Measurements from ENCODE around the gene MAEL. TPM values are rescaled to one million over a fixed set of nuclear protein-coding genes. Genes with fewer than 3 reads are reported as not detected.

Gene MAEL
- total and polyA plus RNA-seq, 2 of the 13 experiments (the other 11 are each of a cell fraction or from before 2014, with no cell fraction given): not detected

GRCh38 chr1:166948856-166949350, 40.2 kb upstream of the MAEL start:
- FAIRE-seq (no peak), DNase-seq (ENCODE audit: low spot score) (no peak), ATAC-seq (no peak)
- Histone ChIP-seq H4K20me1 (ENCODE audit: insufficient read depth, low read length) (no peaks in the 10 kb centered on the region), H3K36me3 (replicated peaks in 1 of 2; ENCODE audit: control insufficient read depth in 1 of 2, insufficient read depth in 2 of 2, low read length in 2 of 2) (no peaks in the 10 kb centered on the region), H3K27me3 (ENCODE audit: control insufficient read depth in 1 of 2, insufficient read depth in 2 of 2, low read length in 2 of 2) (peaks cover 0 to 31% of the 10 kb centered on the region in 2 experiments; a peak in 3 of 5 replicates), H3K79me2 (ENCODE audit: insufficient read depth, low read length) (no peaks in the 10 kb centered on the region), H3K4me2 (ENCODE audit: low read depth, low read length) (no peak overlapping the region), H3K4me3 (replicated peaks in 1 of 3; ENCODE audit: insufficient read depth in 1 of 3, low read depth in 2 of 3, low read length in 3 of 3) (no peak overlapping the region), H3K27ac (ENCODE audit: extremely low read length, insufficient read depth, low read length) (no peak overlapping the region), H3K4me1 (ENCODE audit: insufficient read depth, low read length) (no peaks in the 10 kb centered on the region), H3K9me3 (ENCODE audit: low read length) (no peaks in the 10 kb centered on the region), H2AFZ (ENCODE audit: low read length) (no peak overlapping the region), H3K9ac (ENCODE audit: insufficient read depth, low read depth, low read length) (no peak overlapping the region)
- ChIA-PET POLR2A (no interaction called here), CTCF (ENCODE audit: low intra/inter-chr PET ratio, low total read pairs) (no interaction called here)
- no TSS peak for BruUV-seq (replicated peaks)
- intact Hi-C loops (cut with micrococcal nuclease; ENCODE audit: unreplicated experiment): no loop called here
- 4% methylated on average over 2 of the region's 2 CpGs for WGBS (ENCODE audit: low lambda C conversion rate)
- in situ Hi-C loops (cut with HindIII; ENCODE audit: extremely low pct_ligation_motif_present, low pct_unique_long_range_greater_than_20kb): no loop called here
- no peak for TF ChIP-seq MAFK (conservative IDR thresholded peaks at IDR 0.05 in 1 of 2, IDR thresholded peaks at IDR 0.05 in 1 of 2; ENCODE audit: low read length in 2 of 2)
- no peak for TF ChIP-seq SOX13 (IDR thresholded peaks at IDR 0.05)
- TF ChIP-seq SOX13 (CRISPR knock-in tag; conservative IDR thresholded peaks at IDR 0.05 in 1 of 2, IDR thresholded peaks at IDR 0.05 in 1 of 2): no peak
- TF ChIP-seq ZNF20 (CRISPR knock-in tag; IDR thresholded peaks at IDR 0.05): no peak
- no peak for TF ChIP-seq ELF1 (CRISPR knock-in tag; IDR thresholded peaks at IDR 0.05)
- no peak for TF ChIP-seq NBN (conservative IDR thresholded peaks at IDR 0.05)
- TF ChIP-seq ZNF543 (CRISPR knock-in tag; IDR thresholded peaks at IDR 0.05): no peak
- TF ChIP-seq EHMT2 (IDR thresholded peaks at IDR 0.05; ENCODE audit: borderline replicate concordance, low read depth, low read length): no peak
- TF ChIP-seq, protein P1, sequence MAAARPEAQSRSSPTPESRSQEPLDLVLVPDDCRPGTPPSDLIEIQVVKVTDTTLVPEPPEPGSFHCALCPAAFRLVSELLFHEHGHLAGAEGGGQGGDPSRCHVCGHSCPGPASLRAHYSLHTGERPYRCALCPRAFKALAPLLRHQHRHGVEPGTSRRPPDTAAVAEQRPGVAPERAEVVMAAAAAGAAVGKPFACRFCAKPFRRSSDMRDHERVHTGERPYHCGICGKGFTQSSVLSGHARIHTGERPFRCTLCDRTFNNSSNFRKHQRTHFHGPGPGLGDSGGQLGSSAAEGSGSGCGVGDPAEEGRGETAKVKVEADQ (CRISPR knock-in tag; IDR thresholded peaks at IDR 0.05; ENCODE audit: borderline replicate concordance): no peak
- TF ChIP-seq ZNF335 (CRISPR knock-in tag; IDR thresholded peaks at IDR 0.05): no peak
- TF ChIP-seq NFKB2 (CRISPR knock-in tag; IDR thresholded peaks at IDR 0.05; ENCODE audit: borderline replicate concordance): no peak
- TF ChIP-seq TAF15 (IDR thresholded peaks at IDR 0.05; ENCODE audit: low read depth, low read length, poor library complexity, severe bottlenecking): no peak
- TF ChIP-seq, protein P2, sequence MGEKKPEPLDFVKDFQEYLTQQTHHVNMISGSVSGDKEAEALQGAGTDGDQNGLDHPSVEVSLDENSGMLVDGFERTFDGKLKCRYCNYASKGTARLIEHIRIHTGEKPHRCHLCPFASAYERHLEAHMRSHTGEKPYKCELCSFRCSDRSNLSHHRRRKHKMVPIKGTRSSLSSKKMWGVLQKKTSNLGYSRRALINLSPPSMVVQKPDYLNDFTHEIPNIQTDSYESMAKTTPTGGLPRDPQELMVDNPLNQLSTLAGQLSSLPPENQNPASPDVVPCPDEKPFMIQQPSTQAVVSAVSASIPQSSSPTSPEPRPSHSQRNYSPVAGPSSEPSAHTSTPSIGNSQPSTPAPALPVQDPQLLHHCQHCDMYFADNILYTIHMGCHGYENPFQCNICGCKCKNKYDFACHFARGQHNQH (CRISPR knock-in tag; IDR thresholded peaks at IDR 0.05): no peak
- TF ChIP-seq ERF (CRISPR knock-in tag; IDR thresholded peaks at IDR 0.05): no peak
- TF ChIP-seq RBM22 (optimal IDR thresholded peaks at IDR 0.05; ENCODE audit: low read length): no peak
- TF ChIP-seq, protein P3, sequence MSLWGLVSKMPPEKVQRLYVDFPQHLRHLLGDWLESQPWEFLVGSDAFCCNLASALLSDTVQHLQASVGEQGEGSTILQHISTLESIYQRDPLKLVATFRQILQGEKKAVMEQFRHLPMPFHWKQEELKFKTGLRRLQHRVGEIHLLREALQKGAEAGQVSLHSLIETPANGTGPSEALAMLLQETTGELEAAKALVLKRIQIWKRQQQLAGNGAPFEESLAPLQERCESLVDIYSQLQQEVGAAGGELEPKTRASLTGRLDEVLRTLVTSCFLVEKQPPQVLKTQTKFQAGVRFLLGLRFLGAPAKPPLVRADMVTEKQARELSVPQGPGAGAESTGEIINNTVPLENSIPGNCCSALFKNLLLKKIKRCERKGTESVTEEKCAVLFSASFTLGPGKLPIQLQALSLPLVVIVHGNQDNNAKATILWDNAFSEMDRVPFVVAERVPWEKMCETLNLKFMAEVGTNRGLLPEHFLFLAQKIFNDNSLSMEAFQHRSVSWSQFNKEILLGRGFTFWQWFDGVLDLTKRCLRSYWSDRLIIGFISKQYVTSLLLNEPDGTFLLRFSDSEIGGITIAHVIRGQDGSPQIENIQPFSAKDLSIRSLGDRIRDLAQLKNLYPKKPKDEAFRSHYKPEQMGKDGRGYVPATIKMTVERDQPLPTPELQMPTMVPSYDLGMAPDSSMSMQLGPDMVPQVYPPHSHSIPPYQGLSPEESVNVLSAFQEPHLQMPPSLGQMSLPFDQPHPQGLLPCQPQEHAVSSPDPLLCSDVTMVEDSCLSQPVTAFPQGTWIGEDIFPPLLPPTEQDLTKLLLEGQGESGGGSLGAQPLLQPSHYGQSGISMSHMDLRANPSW (CRISPR knock-in tag; IDR thresholded peaks at IDR 0.05; ENCODE audit: borderline replicate concordance): no peak
- no peak for TF ChIP-seq CSRNP2 (CRISPR knock-in tag; conservative IDR thresholded peaks at IDR 0.05; ENCODE audit: low read depth)
- no peak for TF ChIP-seq ZNF766 (CRISPR knock-in tag; IDR thresholded peaks at IDR 0.05; ENCODE audit: borderline replicate concordance)

All from HepG2 (cell line).